H1 (cell line): ENCODE results near the gene ARHGDIB.

Experiments
- CEBPB ChIP-seq: IDR thresholded peaks from 2 replicates; pipeline ENCODE4 v1.6.1; 2012; ENCODE audit warnings: low read depth, low read length
- CHD1 ChIP-seq: IDR thresholded peaks from 2 replicates; pipeline ENCODE4 v1.6.1; 2012; ENCODE audit warnings: low read depth, low read length, improper control_type of control experiment
- CTCF ChIP-seq, 3 experiments: IDR thresholded peaks; 1 replicate in 2 of 3; 2 replicates in 1 of 3; pipeline versions ENCODE4 v1.5.1 to v1.6.1; 2011; ENCODE audit warnings: low read length in 3 of 3, mild to moderate bottlenecking in 3 of 3, inconsistent platforms in 2 of 3, low read depth in 1 of 3, moderate library complexity in 1 of 3; ENCODE audit not compliant: insufficient read depth in 1 of 3; ENCODE audit errors: control extremely low read depth in 1 of 3
- EP300 ChIP-seq, 2 experiments: IDR thresholded peaks; 1 replicate in 1 of 2; 2 replicates in 1 of 2; pipeline ENCODE4 v1.6.1; 2011 to 2012; ENCODE audit warnings: low read depth in 2 of 2, low read length in 2 of 2, mild to moderate bottlenecking in 2 of 2, borderline replicate concordance in 1 of 2, inconsistent platforms in 1 of 2, moderate library complexity in 1 of 2
- EZH2 ChIP-seq: fragments of 200-600 bp; sonication (generic); IDR thresholded peaks from 2 replicates; pipeline ENCODE4 v1.7.1; 2012; ENCODE audit warnings: low read depth, mild to moderate bottlenecking, moderate library complexity, low read length, inconsistent platforms; ENCODE audit not compliant: severe bottlenecking
- TCF12 ChIP-seq: IDR thresholded peaks from 2 replicates; pipeline ENCODE4 v1.6.1; 2011; ENCODE audit warnings: low read depth, mild to moderate bottlenecking, low read length
- ZNF274 ChIP-seq: IDR thresholded peaks from 2 replicates; pipeline ENCODE4 v1.7.0; 2012; ENCODE audit warnings: low read length, borderline replicate concordance; ENCODE audit errors: extremely low read depth
- TF ChIP-seq, protein P1 (sequence below): IDR thresholded peaks from 2 replicates; pipeline ENCODE4 v1.6.1; 2011; ENCODE audit warnings: low read depth, mild to moderate bottlenecking, low read length; ENCODE audit not compliant: insufficient read depth

DNA sequence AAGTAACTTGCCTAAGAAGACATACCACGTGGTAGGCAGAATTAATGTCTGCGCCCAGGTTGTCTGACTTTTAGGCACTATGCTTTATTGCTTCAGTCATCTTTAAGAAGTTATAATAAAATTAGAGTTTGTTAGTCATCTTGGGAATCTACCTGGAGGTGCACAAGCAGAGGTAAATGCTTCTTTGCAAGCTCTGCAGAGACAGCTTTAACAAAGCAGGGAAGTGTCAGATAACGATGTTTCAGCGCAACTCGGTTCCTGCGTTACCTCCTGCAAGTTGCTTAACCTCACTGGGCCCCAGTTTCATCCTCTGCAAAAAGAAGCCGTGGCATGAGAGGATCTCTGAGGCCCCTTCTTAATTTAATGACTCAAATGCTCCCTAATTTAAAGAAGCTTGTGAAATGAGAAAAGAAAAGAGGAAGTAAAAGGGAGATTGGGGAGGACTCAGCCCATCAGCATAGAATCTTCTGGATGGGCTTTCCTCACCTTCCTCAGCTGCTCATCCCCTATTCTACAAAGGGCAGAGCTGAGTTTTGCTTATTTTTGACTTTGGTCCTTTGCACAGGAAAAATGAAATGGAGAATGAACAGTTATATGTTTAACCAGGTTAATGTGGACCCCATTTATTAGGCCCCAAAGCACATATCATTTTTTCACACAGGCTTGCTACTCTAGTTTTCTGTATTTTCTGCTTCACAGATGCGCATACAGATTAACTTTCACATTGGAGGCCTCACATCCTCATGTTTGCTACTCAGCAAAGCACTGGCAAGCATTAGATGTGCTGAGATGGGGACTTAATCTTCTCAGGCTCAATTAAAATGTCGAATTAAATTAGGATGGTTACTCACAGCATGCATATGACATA lies 5.1 kb downstream of the ARHGDIB start:
- TF ChIP-seq, protein P1, sequence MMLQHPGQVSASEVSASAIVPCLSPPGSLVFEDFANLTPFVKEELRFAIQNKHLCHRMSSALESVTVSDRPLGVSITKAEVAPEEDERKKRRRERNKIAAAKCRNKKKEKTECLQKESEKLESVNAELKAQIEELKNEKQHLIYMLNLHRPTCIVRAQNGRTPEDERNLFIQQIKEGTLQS: no peak
- TF ChIP-seq CTCF (IDR thresholded peaks at IDR 0.05; ENCODE audit: control extremely low read depth in 1 of 3, insufficient read depth in 1 of 3, low read depth in 1 of 3, low read length in 3 of 3) (no peak), CEBPB (no peak), TCF12 (no peak), EP300 (IDR thresholded peaks at IDR 0.05; ENCODE audit: borderline replicate concordance in 1 of 2, low read depth in 2 of 2, low read length in 2 of 2) (no peak), EZH2 (no peak), ZNF274 (no peak), CHD1 (no peak)
